ENCODE measurements around the gene CELSR1.

CELSR1 gene

DNA sequence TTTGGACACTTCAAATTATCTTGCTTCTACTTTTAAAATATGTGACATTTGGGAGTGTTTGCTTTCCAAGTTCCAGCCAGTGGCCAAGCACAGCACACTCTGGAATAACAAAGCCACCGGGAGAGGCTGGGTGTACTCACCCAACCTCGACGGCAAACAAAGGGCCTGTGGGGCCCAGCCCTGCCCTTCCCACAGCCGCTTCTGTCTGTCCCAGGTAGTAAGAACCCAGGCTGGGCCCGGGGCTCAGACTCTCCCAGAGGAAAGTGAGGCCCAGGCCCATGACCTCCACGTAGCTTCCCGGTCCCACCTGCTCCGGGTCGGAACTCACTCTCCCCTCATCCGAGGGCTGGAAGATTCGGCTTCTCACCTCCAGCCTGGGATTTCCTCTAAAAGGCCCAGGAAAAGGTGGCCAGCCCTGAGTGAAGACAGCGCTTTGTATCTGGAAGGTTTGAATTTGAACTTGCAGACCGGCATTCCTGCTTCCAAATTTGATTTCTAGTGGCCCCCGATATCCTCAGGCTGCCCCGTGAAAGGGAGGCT lies 93.5 kb downstream of the CELSR1 start:
- in situ Hi-C loops (cut with HindIII; ENCODE audit: low sequenced_read_pairs) = loop anchor here (5.0 kb wide), 1 partner anchor 33 kb away; no protein-coding TSS in a partner anchor
- DNase-seq (ENCODE audit: low read depth) = no peak
- no peak overlapping the region for H3K4me3 ChIP-seq (ENCODE audit: low read depth, low read length)
- no peak for TF ChIP-seq CTCF (IDR thresholded peaks at IDR 0.05; ENCODE audit: low read depth, low read length, missing control alignments)

GRCh38 chr22:46442217-46442853 lies 95.1 kb downstream of the CELSR1 start:
- no peak overlapping the region for H3K4me3 ChIP-seq (ENCODE audit: low read depth, low read length)
- in situ Hi-C loops (cut with HindIII; ENCODE audit: low sequenced_read_pairs) = loop anchor here (5.0 kb wide), 1 partner anchor 35 kb away; no protein-coding TSS in a partner anchor
- DNase-seq (ENCODE audit: low read depth) = no peak
- no peak for TF ChIP-seq CTCF (IDR thresholded peaks at IDR 0.05; ENCODE audit: low read depth, low read length, missing control alignments)

DNA sequence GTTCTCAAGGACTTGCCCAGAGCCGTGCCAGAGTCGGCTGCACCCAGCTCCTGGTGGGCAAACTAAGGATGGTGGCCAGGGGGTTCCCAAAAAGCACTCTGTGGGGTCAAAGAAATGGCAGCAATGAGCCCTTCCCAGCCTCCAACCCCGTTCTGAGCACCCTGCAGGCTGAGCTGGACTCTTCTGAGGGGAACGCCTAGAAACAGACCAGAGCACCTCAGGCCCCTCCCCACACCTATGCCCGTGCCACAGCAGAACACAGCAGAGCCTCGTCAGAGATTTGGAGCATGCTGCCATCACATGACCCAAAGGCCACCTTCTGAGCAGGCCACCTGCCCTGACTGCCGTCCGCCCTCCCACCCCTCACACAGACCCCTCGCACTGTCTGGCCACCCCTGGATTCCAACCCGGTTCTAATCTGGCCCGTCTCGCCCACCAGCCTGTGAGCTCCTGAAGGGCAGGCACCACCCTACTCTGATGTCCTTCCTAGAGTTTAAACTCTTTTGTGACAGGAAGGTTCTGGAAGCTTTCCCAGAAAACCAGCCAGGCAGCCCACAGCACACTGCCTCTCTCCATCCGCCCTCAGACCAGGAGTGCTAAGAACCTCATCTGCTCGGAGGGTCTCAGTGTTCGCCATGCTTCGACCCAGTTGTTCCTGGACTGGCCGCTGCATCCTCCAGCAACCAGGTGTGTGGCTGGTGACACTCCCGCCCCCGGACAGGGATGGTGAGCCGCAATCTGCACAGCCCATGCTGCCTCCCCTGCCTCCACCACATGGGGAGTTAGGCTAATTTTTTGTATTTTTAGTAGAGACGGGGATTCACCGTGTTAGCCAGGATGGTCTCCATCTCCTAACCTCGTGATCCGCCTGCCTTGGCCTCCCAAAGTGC lies 97.6 kb downstream of the CELSR1 start:
- no peak for TF ChIP-seq CTCF (IDR thresholded peaks at IDR 0.05; ENCODE audit: low read depth, low read length, missing control alignments)
- DNase-seq (ENCODE audit: low read depth) = no peak
- in situ Hi-C loops (cut with HindIII; ENCODE audit: low sequenced_read_pairs) = loop anchor here (5.0 to 10.0 kb wide), 2 partner anchors 37 to 295 kb away; no protein-coding TSS in a partner anchor
- H3K4me3 ChIP-seq (ENCODE audit: low read depth, low read length) = no peak overlapping the region

GRCh38 chr22:46439111-46439510 lies 98.3 kb downstream of the CELSR1 start:
- no peak for TF ChIP-seq CTCF (IDR thresholded peaks at IDR 0.05; ENCODE audit: low read depth, low read length, missing control alignments)
- DNase-seq (ENCODE audit: low read depth) = no peak
- in situ Hi-C loops (cut with HindIII; ENCODE audit: low sequenced_read_pairs) = loop anchor here (10.0 kb wide), 1 partner anchor 294 kb away; no protein-coding TSS in a partner anchor
- no peak overlapping the region for H3K4me3 ChIP-seq (ENCODE audit: low read depth, low read length)

- H3K4me3 ChIP-seq (ENCODE audit: low read depth, low read length) = no peak overlapping the region
- no peak for TF ChIP-seq CTCF (IDR thresholded peaks at IDR 0.05; ENCODE audit: low read depth, low read length, missing control alignments)
- in situ Hi-C loops (cut with HindIII; ENCODE audit: low sequenced_read_pairs) = loop anchor here (10.0 kb wide), 1 partner anchor 293 kb away; no protein-coding TSS in a partner anchor
- no peak for DNase-seq (ENCODE audit: low read depth)
Measured at GRCh38 chr22:46437671-46438440, 99.6 kb downstream of the CELSR1 start.
